GM18870 (cell line): ENCODE data around the gene BPTF.
"Not testable (repeated sequence)": the region's sequence is repeated elsewhere in the genome, so short reads cannot be mapped to it uniquely, and the experiment has no call there.

ENCODE experiments used
- ATAC-seq: cut with Tn5 transposase; IDR thresholded peaks from one replicate; pipeline ENCODE4 v1.9.1; 2021; ENCODE audit warnings: moderate library complexity; ENCODE audit not compliant: unreplicated experiment

BPTF gene

GRCh38 chr17:67963145-67963572, 137.9 kb downstream of the BPTF start:
- not testable (repeated sequence) for ATAC-seq

GRCh38 chr17:67970783-67971182, 145.5 kb downstream of the BPTF start:
- ATAC-seq, result no peak

- ATAC-seq, result no peak
Observed at GRCh38 chr17:67974185-67974584, 148.9 kb downstream of the BPTF start.

GRCh38 chr17:67974598-67975066, 149.3 kb downstream of the BPTF start:
- no peak for ATAC-seq

- ATAC-seq, result not testable (repeated sequence)
Observed at GRCh38 chr17:67976306-67976705, 151.0 kb downstream of the BPTF start.

- no peak for ATAC-seq
Observed at GRCh38 chr17:67980456-67980855, 155.2 kb downstream of the BPTF start.

- ATAC-seq, result not testable (repeated sequence)
Observed at GRCh38 chr17:67980883-67981282, 155.6 kb downstream of the BPTF start.

- ATAC-seq, result no peak
Observed at GRCh38 chr17:67982034-67982640, 156.8 kb downstream of the BPTF start.

GRCh38 chr17:67982686-67983382, 157.5 kb downstream of the BPTF start:
- ATAC-seq, result no peak

- ATAC-seq, result no peak
Observed at GRCh38 chr17:67983383-67983688, 158.0 kb downstream of the BPTF start.

- ATAC-seq, result no peak
Observed at GRCh38 chr17:67990909-67991308, 165.6 kb downstream of the BPTF start.

- no peak for ATAC-seq
Observed at GRCh38 chr17:67992548-67993152, 167.3 kb downstream of the BPTF start.

GRCh38 chr17:67993153-67993997, 168.1 kb downstream of the BPTF start:
- ATAC-seq, result no peak

- ATAC-seq, result no peak
Observed at GRCh38 chr17:67993998-67994361, 168.7 kb downstream of the BPTF start.

- no peak for ATAC-seq
Observed at GRCh38 chr17:67994817-67995569, 169.7 kb downstream of the BPTF start.

GRCh38 chr17:67995570-67996263, 170.4 kb downstream of the BPTF start:
- ATAC-seq, result no peak

- not testable (repeated sequence) for ATAC-seq
Observed at GRCh38 chr17:67996301-67997171, 171.2 kb downstream of the BPTF start, which contains the start of gene C17orf58. Gene C17orf58, minus strand, starts transcription at chr17:67996469. Its CDS starts 271 bp downstream, at chr17:67996198.

GRCh38 chr17:67998466-67998865, 173.2 kb downstream of the BPTF start:
- ATAC-seq, result no peak

- ATAC-seq, result no peak
Observed at GRCh38 chr17:67999291-67999911, 174.1 kb downstream of the BPTF start.
